ENCODE data around the gene WDFY4.

WDFY4 gene

GRCh38 chr10:48951707-48952106, 267.0 kb downstream of the WDFY4 start:
- no peaks in the 10 kb centered on the region for H3K4me1 ChIP-seq (ENCODE audit: low read depth, poor library complexity, severe bottlenecking)

GRCh38 chr10:48957361-48958151, 272.9 kb downstream of the WDFY4 start:
- Histone ChIP-seq H3K27ac (no peak overlapping the region), H3K79me2 (ENCODE audit: insufficient read depth, low read depth) (no peaks in the 10 kb centered on the region), H3K4me3 (IDR thresholded peaks at IDR 0.05; ENCODE audit: insufficient read depth, low read depth, low read length) (no peak overlapping the region), H3K4me1 (ENCODE audit: low read depth, poor library complexity, severe bottlenecking) (no peaks in the 10 kb centered on the region), H4K20me1 (ENCODE audit: insufficient read depth) (no peaks in the 10 kb centered on the region), H3K4me2 (no peak overlapping the region), H3K36me3 (ENCODE audit: insufficient read depth) (no peaks in the 10 kb centered on the region), H3K9ac (no peak overlapping the region), H3K27me3 (ENCODE audit: insufficient read depth, low read depth) (no peaks in the 10 kb centered on the region), H2AFZ (ENCODE audit: low read depth) (no peak overlapping the region)
- TF ChIP-seq CTCF (conservative IDR thresholded peaks at IDR 0.05; ENCODE audit: low read depth, low read length): no peak

More at GRCh38 chr10:48951707-48952106, 267.0 kb downstream of the WDFY4 start:
- Histone ChIP-seq H2AFZ (ENCODE audit: low read depth) (no peak overlapping the region), H3K27ac (no peak overlapping the region), H3K79me2 (ENCODE audit: insufficient read depth, low read depth) (no peaks in the 10 kb centered on the region), H3K9ac (no peak overlapping the region), H3K36me3 (ENCODE audit: insufficient read depth) (no peaks in the 10 kb centered on the region), H3K4me3 (IDR thresholded peaks at IDR 0.05; ENCODE audit: insufficient read depth, low read depth, low read length) (no peak overlapping the region), H3K4me2 (no peak overlapping the region), H4K20me1 (ENCODE audit: insufficient read depth) (no peaks in the 10 kb centered on the region), H3K27me3 (ENCODE audit: insufficient read depth, low read depth) (no peaks in the 10 kb centered on the region)
- no peak for TF ChIP-seq CTCF (conservative IDR thresholded peaks at IDR 0.05; ENCODE audit: low read depth, low read length)

GRCh38 chr10:48958598-48959190, 274.0 kb downstream of the WDFY4 start:
- H3K36me3 ChIP-seq (ENCODE audit: insufficient read depth): no peaks in the 10 kb centered on the region
- H2AFZ ChIP-seq (ENCODE audit: low read depth): no peak overlapping the region
- no peak overlapping the region for H3K4me3 ChIP-seq (IDR thresholded peaks at IDR 0.05; ENCODE audit: insufficient read depth, low read depth, low read length)
- H3K79me2 ChIP-seq (ENCODE audit: insufficient read depth, low read depth): no peaks in the 10 kb centered on the region
- H4K20me1 ChIP-seq (ENCODE audit: insufficient read depth): no peaks in the 10 kb centered on the region
- no peak overlapping the region for H3K4me2 ChIP-seq
- no peak overlapping the region for H3K27ac ChIP-seq
- H3K9ac ChIP-seq: no peak overlapping the region
- H3K27me3 ChIP-seq (ENCODE audit: insufficient read depth, low read depth): no peaks in the 10 kb centered on the region
- no peaks in the 10 kb centered on the region for H3K4me1 ChIP-seq (ENCODE audit: low read depth, poor library complexity, severe bottlenecking)
- no peak for TF ChIP-seq CTCF (conservative IDR thresholded peaks at IDR 0.05; ENCODE audit: low read depth, low read length)

- TF ChIP-seq CTCF (conservative IDR thresholded peaks at IDR 0.05; ENCODE audit: low read depth, low read length): no peak
- Histone ChIP-seq H3K9ac (no peak overlapping the region), H3K4me3 (IDR thresholded peaks at IDR 0.05; ENCODE audit: insufficient read depth, low read depth, low read length) (no peak overlapping the region), H4K20me1 (ENCODE audit: insufficient read depth) (no peaks in the 10 kb centered on the region), H3K4me2 (no peak overlapping the region), H3K79me2 (ENCODE audit: insufficient read depth, low read depth) (no peaks in the 10 kb centered on the region), H2AFZ (ENCODE audit: low read depth) (no peak overlapping the region), H3K27me3 (ENCODE audit: insufficient read depth, low read depth) (no peaks in the 10 kb centered on the region), H3K36me3 (ENCODE audit: insufficient read depth) (no peaks in the 10 kb centered on the region), H3K4me1 (ENCODE audit: low read depth, poor library complexity, severe bottlenecking) (no peaks in the 10 kb centered on the region), H3K27ac (no peak overlapping the region)
These were observed 279.4 kb downstream of the WDFY4 start for GRCh38 chr10:48964038-48964437.

All from KMS-11 (cell line).